NCI-H2227 (cell line): Measurements from ENCODE around the gene PPM1G.
"Not testable (repeated sequence)": the region's sequence is repeated elsewhere in the genome, so short reads cannot be mapped to it uniquely, and the experiment has no call there.

Experiments used
- DNase-seq: peaks from one replicate; lab custom pipeline; 2025; ENCODE audit not compliant: unreplicated experiment; lab: John Stamatoyannopoulos, UW

The PPM1G gene

GRCh38 chr2:27376151-27376865, 33.1 kb downstream of the PPM1G start:
- DNase-seq: no peak

- no peak for DNase-seq
Measured at GRCh38 chr2:27375513-27376099, 33.8 kb downstream of the PPM1G start.

- no peak for DNase-seq
Measured at GRCh38 chr2:27373567-27373966, 35.8 kb downstream of the PPM1G start.

GRCh38 chr2:27372937-27373336, 36.5 kb downstream of the PPM1G start:
- DNase-seq: no peak

DNA sequence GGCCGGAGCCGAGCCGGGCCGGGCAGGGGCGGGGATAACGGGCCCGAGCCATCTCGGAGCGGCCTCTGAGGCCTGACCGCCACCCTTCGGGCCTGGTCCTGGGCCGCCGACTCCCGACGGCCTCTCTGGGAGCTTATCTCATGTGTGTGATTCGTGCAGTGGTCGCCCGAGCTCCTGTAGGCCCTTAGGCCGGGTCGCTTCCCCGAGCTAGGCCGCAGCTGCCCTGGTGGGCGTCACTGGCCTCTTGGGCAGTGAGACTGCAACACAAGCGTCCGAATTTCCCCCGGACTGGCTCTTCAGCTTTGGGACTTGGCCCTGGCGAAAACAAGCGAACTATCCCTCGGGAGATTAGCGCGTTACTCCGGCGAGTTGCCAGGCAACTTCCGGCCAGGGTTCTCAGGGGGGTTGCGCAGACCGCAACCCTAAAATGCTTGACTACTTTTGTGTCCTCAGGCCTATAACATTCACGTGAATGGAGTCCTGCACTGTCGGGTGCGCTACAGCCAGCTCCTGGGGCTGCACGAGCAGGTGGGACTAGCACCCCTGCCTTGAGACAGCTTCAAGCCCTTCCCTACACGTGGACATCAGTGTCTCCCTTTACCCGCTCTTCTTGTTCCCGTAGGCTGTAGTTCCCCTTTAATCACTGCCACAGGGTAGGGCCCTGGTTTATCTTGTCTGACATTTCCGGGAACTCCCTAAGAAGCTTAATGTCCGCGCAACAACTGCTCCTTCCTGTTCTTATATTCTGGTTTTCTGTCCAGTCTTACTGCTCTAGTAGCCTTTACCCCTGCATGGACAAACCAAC, 38.4 kb downstream of the PPM1G start:
- peak; percentile 55 for DNase-seq

DNA sequence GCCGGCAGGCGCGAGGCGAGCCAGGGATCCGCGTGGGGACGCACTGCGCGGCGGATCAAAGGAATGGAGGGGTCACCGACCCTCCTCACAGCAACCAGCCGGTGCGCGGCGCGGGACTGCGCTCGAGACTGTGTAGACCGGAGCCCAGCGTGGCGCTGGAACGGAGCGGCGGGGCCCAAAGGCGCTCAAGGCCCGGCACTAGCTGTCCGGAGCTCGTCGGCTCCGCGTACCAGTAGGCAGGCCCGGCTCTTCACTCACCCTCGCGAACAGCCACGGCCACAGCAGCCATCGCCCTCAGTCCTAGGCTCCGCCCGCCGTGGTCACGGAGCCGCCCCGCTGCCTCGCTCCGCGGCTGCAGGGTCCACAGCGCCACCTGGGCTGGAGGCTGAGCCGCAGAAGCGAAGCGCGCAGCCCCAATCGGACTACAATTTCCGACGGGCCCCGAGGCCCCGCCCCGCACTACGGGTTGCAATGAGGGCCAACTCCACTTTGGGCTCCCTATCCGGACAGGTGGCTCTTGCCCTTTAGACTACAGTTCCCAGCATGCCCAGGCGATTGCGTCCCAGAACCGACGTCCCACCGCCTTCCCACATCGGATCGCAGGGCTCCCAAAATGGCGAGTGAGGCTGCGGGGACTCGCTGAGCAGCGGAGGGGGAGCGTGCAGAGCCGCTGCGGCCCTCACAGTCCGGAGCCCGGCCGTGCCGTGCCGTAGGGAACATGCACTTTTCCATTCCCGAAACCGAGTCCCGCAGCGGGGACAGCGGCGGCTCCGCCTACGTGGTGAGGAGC, 39.2 kb downstream of the PPM1G start, which contains the start of the genes EIF2B4 and SNX17:
EIF2B4 (minus strand) TSS at position 313 of the 790 bp plus-strand sequence; CDS start at position 289, 24 bp downstream.
SNX17 (plus strand) TSS at position 591 of the 790 bp plus-strand sequence; CDS start at position 719, 128 bp downstream.
- DNase-seq: peak; percentile 99

- DNase-seq: peak; percentile 84
Measured at GRCh38 chr2:27369471-27370025, 39.8 kb downstream of the PPM1G start.

GRCh38 chr2:27363933-27364332, 45.5 kb downstream of the PPM1G start:
- DNase-seq: no peak

GRCh38 chr2:27362678-27363420, 46.5 kb downstream of the PPM1G start:
- no peak for DNase-seq

GRCh38 chr2:27356382-27357181, 52.8 kb downstream of the PPM1G start, which contains the start of gene GTF3C2:
GTF3C2 (minus strand) TSS chr2:27356764; CDS start chr2:27343554, 13,210 bp downstream.
- DNase-seq: peak; percentile 98

- peak; percentile 71 for DNase-seq
Measured at GRCh38 chr2:27356056-27356381, 53.4 kb downstream of the PPM1G start.

DNA sequence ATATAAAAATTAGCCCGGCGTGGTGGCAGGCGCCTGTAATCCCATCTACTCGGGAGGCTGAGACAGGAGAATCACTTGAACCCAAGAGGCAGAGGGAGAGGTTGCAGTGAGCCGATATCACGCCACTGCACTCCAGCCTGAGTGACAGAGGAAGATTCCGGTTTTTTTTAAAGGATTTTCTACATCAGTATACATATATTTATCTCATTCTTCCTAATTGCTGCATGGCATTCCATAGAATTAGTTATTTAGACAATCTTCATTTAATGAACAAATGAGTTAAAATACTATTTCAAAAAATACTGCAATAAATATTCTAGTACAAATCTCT, 54.8 kb downstream of the PPM1G start:
- no peak for DNase-seq

- DNase-seq: no peak
Measured at GRCh38 chr2:27353762-27354596, 55.4 kb downstream of the PPM1G start.

- DNase-seq: not testable (repeated sequence)
Measured at GRCh38 chr2:27353386-27353761, 56.0 kb downstream of the PPM1G start.

GRCh38 chr2:27351802-27352598, 57.4 kb downstream of the PPM1G start:
- no peak for DNase-seq

- no peak for DNase-seq
Measured at GRCh38 chr2:27350106-27350693, 59.2 kb downstream of the PPM1G start.

DNA sequence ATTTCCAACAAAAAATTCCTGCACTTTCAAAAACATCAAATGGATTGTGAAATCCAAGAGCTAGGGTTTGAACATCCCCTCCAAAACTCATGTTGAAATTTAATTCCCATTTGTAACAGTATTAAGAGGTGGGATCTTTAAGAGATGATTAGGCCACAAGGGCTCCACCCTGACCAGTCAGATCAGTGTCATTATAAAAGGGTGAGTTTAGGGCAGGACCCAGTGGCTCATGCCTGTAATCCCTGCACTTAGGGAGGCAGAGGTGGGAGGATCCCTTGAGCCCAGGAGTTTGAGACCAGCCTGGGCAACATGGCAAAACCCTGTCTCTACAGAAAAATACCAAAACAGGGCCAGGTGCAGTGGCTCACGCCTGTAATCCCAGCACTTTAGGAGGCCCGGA, 61.8 kb downstream of the PPM1G start:
- DNase-seq: no peak
